Heart left ventricle (tissue), 16 donors: ENCODE measurements around the gene EXTL1. TPM values are rescaled to one million over a fixed set of nuclear protein-coding genes. Genes with fewer than 3 reads are reported as not detected.
A peak's percentile ranks its signal among the peaks of the same experiment; 100 is the strongest.

Experiments used
- ATAC-seq, 4 donors: fragments of 200-7000 bp; cut with Tn5 transposase; one replicate each; pipeline ENCODE4 v1.9.1; 2020 to 2022; ENCODE audit warnings: moderate library complexity in 4 of 4, mild to moderate bottlenecking in 3 of 4, moderate number of reproducible peaks in 1 of 4
- DNase-seq, 5 donors: peaks; one replicate each; pipeline ENCODE4 v3.0.0-alpha.2; 2020
- H3K27ac ChIP-seq, 12 donors: fragments of 200-600 bp; sonication (generic) in 4 of 12; one replicate each; pipeline versions ENCODE4 v1.5.0 to v1.8.0; 2016 to 2022; ENCODE audit warnings: mild to moderate bottlenecking in 2 of 12
- H3K27me3 ChIP-seq, 9 donors: fragments of 200-600 bp; sonication (generic) in 2 of 9; one replicate each; pipeline versions ENCODE4 v1.5.1 to v1.8.0; 2016 to 2022; ENCODE audit warnings: mild to moderate bottlenecking in 3 of 9
- H3K36me3 ChIP-seq, 9 donors: fragments of 200-600 bp; sonication (generic) in 2 of 9; one replicate each; pipeline versions ENCODE4 v1.5.0 to v1.8.0; 2018 to 2022; ENCODE audit warnings: mild to moderate bottlenecking in 2 of 9
- H3K4me1 ChIP-seq, 12 donors: fragments of 200-600 bp; sonication (generic) in 4 of 12; one replicate each; pipeline versions ENCODE4 v1.5.0 to v1.8.0; 2016 to 2022; ENCODE audit warnings: mild to moderate bottlenecking in 3 of 12
- H3K4me3 ChIP-seq, 12 donors: fragments of 200-600 bp; sonication (generic) in 4 of 12; one replicate each; pipeline versions ENCODE4 v1.5.0 to v1.8.0; 2017 to 2022; ENCODE audit warnings: mild to moderate bottlenecking in 9 of 12, moderate library complexity in 4 of 12
- H3K9me3 ChIP-seq, 12 donors: fragments of 200-600 bp; sonication (generic) in 4 of 12; one replicate each; pipeline versions ENCODE4 v1.5.0 to v1.8.0; 2016 to 2022; ENCODE audit warnings: mild to moderate bottlenecking in 1 of 12
- POLR2A ChIP-seq, 2 donors: fragments of 450-650 bp; IDR thresholded peaks; one replicate each; pipeline ENCODE4 v1.6.1; 2017; ENCODE audit warnings: antibody characterized with exemption in 2 of 2, mild to moderate bottlenecking in 2 of 2, moderate library complexity in 2 of 2
- WGBS, 4 donors: extraction: QIAGEN DNeasy Blood & Tissue Kit in 2 of 4; methylation state at CpG; one replicate each; pipeline versions ENCODE4 v1.1.5 to v1.1.7; 2013 to 2018; 5-methylcytosine and 5-hydroxymethylcytosine counted together
- intact Hi-C, 10 donors: fragments of 100-400 bp; cut with DNase I; formaldehyde crosslinking; loops; one replicate each; pipeline versions ENCODE4 v1.11.1 to v1.14.2; 2022
- polyA plus RNA-seq, 2 donors: library from polyadenylated mRNA; stranded (reverse); fragments of 200-250 nt; gene quantifications; one replicate each; pipeline ENCODE4 v1.2.3, GENCODE V29; 2013
- total RNA-seq, 9 donors: library from RNA; depleted of rRNA in 2 of 9; stranded (reverse); fragments of >200 nt in 2 of 9; fragmentation: NEBNext Ultra II Directional in 3 of 9; extraction: Animal tissue kit (Norgen Biotek cat#: 25700) in 3 of 9; gene quantifications; one replicate each; pipeline versions ENCODE4 v1.1.0 to v1.2.4, GENCODE V29; 2016 to 2023
- TF ChIP-seq, protein P1 (sequence below), 12 donors: fragments of 200-600 bp; sonication (generic) in 4 of 12; IDR thresholded peaks; one replicate each; pipeline versions ENCODE4 v1.5.0 to v1.8.0; 2018 to 2022; ENCODE audit warnings: antibody characterized with exemption in 12 of 12, mild to moderate bottlenecking in 5 of 12
- donor health status: ischemic (EF 13 %, LVEDD 7.1; RV severe dilation, severe dysfunction).
- donor health status: healthy with polysubstance abuse.
- donor health status: DM: no; HTN: yes; CAD: no.
- donor health status: DM: no; HTN: no; CAD: no.
- donor health status: ischemic (EF 25% LVEDD 6.9; RV normal size, moderate dysfunction).
- donor health status: ischemic (EF 25% LVEDD 5.7; RV mildly dilated, moderate dysfunction).
- donor health status: healthy.
- donor health status: DM: yes; HTN: yes; CAD: no.
- donor health status: ischemic (EF 35%, LVEDD 5.7; RV mildly dilated, moderate dysfunction).
- donor health status: nonischemic (EF 11% LVEDD 7.7; RV severe dilation, severe dysfunction).
- donor health status: DM: yes; HTN: yes; CAD: no.
- donor health status: PGD.
- donor health status: ischemic (EF 29% LVEDD 5.4; RV normal size, mild dysfunction).
- donor health status: nonischemic (EF 23%, LVEDD 6.1; RV moderate dilation, normal function).

Gene EXTL1
- total and polyA plus RNA-seq, 11 donors, result 1.2 to 17.5 (median 4.1) TPM

- peak overlapping the region in 4 of 12 donors; percentile 4 to 51 (median 22) for H3K4me3 ChIP-seq
- no peaks in the 10 kb centered on the region for H3K27me3 ChIP-seq
- intact Hi-C loops, result loop anchor here in 4 of 10 donors (10.0 kb wide), 3 partner anchors 155 to 745 kb away; partner anchors contain the start of gene RSRP1 (in 1 of the 4)
- DNase-seq (no peak), ATAC-seq (no peak)
- peaks cover 0 to 47% (median 24%) of the 10 kb centered on the region in 12 donors for H3K4me1 ChIP-seq
- peaks cover 0 to 41% (median 21%) of the 10 kb centered on the region in 9 donors for H3K36me3 ChIP-seq
- 62 to 77% (median 67%) methylated on average over 6 of the region's 6 CpGs for WGBS, 4 donors
- peak overlapping the region in 4 of 12 donors; percentile 21 to 67 (median 40) for H3K27ac ChIP-seq
- no peak for TF ChIP-seq POLR2A (IDR thresholded peaks at IDR 0.05)
- TF ChIP-seq, protein P1, sequence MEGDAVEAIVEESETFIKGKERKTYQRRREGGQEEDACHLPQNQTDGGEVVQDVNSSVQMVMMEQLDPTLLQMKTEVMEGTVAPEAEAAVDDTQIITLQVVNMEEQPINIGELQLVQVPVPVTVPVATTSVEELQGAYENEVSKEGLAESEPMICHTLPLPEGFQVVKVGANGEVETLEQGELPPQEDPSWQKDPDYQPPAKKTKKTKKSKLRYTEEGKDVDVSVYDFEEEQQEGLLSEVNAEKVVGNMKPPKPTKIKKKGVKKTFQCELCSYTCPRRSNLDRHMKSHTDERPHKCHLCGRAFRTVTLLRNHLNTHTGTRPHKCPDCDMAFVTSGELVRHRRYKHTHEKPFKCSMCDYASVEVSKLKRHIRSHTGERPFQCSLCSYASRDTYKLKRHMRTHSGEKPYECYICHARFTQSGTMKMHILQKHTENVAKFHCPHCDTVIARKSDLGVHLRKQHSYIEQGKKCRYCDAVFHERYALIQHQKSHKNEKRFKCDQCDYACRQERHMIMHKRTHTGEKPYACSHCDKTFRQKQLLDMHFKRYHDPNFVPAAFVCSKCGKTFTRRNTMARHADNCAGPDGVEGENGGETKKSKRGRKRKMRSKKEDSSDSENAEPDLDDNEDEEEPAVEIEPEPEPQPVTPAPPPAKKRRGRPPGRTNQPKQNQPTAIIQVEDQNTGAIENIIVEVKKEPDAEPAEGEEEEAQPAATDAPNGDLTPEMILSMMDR (IDR thresholded peaks at IDR 0.05), result no peak
- H3K9me3 ChIP-seq, result no peaks in the 10 kb centered on the region
Measured at GRCh38 chr1:25990251-25990650, 31.3 kb upstream of the EXTL1 start.

- H3K27ac ChIP-seq, result peak overlapping the region in 2 of 12 donors; percentile 54 to 67
- intact Hi-C loops, result loop anchor here in 4 of 10 donors (10.0 kb wide), 3 partner anchors 156 to 746 kb away; partner anchors contain the start of gene RSRP1 (in 1 of the 4)
- ATAC-seq, result peak; percentile 21 to 39 (median 31)
- TF ChIP-seq POLR2A (IDR thresholded peaks at IDR 0.05), result no peak
- TF ChIP-seq, protein P1 (IDR thresholded peaks at IDR 0.05), result no peak
- WGBS, 4 donors, result 39 to 51% (median 48%) methylated on average over 15 of the region's 15 CpGs
- DNase-seq, result no peak
- no peaks in the 10 kb centered on the region for H3K9me3 ChIP-seq
- H3K36me3 ChIP-seq, result peaks cover 0 to 35% (median 15%) of the 10 kb centered on the region in 9 donors
- H3K4me1 ChIP-seq, result peaks cover 0 to 47% (median 24%) of the 10 kb centered on the region in 12 donors
- H3K4me3 ChIP-seq, result peak overlapping the region in 4 of 12 donors; percentile 4 to 51 (median 22)
- H3K27me3 ChIP-seq, result no peaks in the 10 kb centered on the region
Measured at GRCh38 chr1:25990702-25991395, 30.7 kb upstream of the EXTL1 start.

GRCh38 chr1:25991937-25992688 is 29.5 kb upstream of the EXTL1 start:
- H3K4me1 ChIP-seq, result peaks cover 0 to 56% (median 31%) of the 10 kb centered on the region in 12 donors
- intact Hi-C loops, result loop anchor here in 4 of 10 donors (10.0 kb wide), 3 partner anchors 157 to 747 kb away; partner anchors contain the start of gene RSRP1 (in 1 of the 4)

More at GRCh38 chr1:25991937-25992688, 29.5 kb upstream of the EXTL1 start:
- 70 to 78% (median 76%) methylated on average over 5 of the region's 5 CpGs for WGBS, 4 donors
- TF ChIP-seq, protein P1 (IDR thresholded peaks at IDR 0.05), result no peak
- TF ChIP-seq POLR2A (IDR thresholded peaks at IDR 0.05), result no peak
- Histone ChIP-seq H3K4me3 (no peak overlapping the region), H3K36me3 (peaks cover 0 to 22% (median 8%) of the 10 kb centered on the region in 9 donors), H3K27me3 (no peaks in the 10 kb centered on the region), H3K27ac (no peak overlapping the region), H3K9me3 (no peaks in the 10 kb centered on the region)
- no peak for DNase-seq
- ATAC-seq, result no peak
